Cardiac fibroblast (primary cell): ENCODE data around the gene HSPG2.
A peak's percentile ranks its signal among the peaks of the same experiment; 100 is the strongest.
"Not testable (repeated sequence)": the region's sequence is repeated elsewhere in the genome, so short reads cannot be mapped to it uniquely, and the experiment has no call there.

Experiments used
- DNase-seq, 2 donors: peaks; one replicate each; pipeline versions ENCODE4 v3.0.0 to v3.0.0-alpha.2; 2010; ENCODE audit warnings: low read depth in 2 of 2
- H3K4me3 ChIP-seq, 2 donors: replicated peaks in 1 of 2; 1 replicate in 1 of 2; 2 replicates in 1 of 2; pipeline ENCODE4 v1.5.1; 2011; ENCODE audit warnings: low read depth in 2 of 2, low read length in 2 of 2, mild to moderate bottlenecking in 2 of 2, moderate library complexity in 1 of 2
- CTCF ChIP-seq: IDR thresholded peaks from one replicate; pipeline ENCODE4 v1.5.1; 2011; ENCODE audit warnings: low read depth, mild to moderate bottlenecking, low read length, inconsistent platforms

Gene HSPG2

GRCh38 chr1:21910558-21911204 is 26.4 kb downstream of the HSPG2 start:
- H3K4me3 ChIP-seq = no peak overlapping the region
- no peak for DNase-seq
- no peak for TF ChIP-seq CTCF

GRCh38 chr1:21909787-21910503 is 27.2 kb downstream of the HSPG2 start:
- DNase-seq = peak; percentile 85 to 88
- TF ChIP-seq CTCF = no peak
- H3K4me3 ChIP-seq = no peak overlapping the region

- H3K4me3 ChIP-seq = no peak overlapping the region
- no peak for TF ChIP-seq CTCF
- DNase-seq = peak; percentile 74 to 82
Measured at GRCh38 chr1:21909286-21909759, 27.8 kb downstream of the HSPG2 start.

GRCh38 chr1:21907737-21908534 is 29.2 kb downstream of the HSPG2 start:
- H3K4me3 ChIP-seq, DNase-seq: not testable (repeated sequence)

- no peak for TF ChIP-seq CTCF
- DNase-seq = no peak
Measured at GRCh38 chr1:21907079-21907418, 30.1 kb downstream of the HSPG2 start.

GRCh38 chr1:21906173-21907078 is 30.7 kb downstream of the HSPG2 start:
- no peak for TF ChIP-seq CTCF
- peak; percentile 88 to 94 for DNase-seq
- no peak overlapping the region for H3K4me3 ChIP-seq

More at GRCh38 chr1:21907079-21907418, 30.1 kb downstream of the HSPG2 start:
- H3K4me3 ChIP-seq = no peak overlapping the region
